ENCODE measurements around the gene FARS2. TPM values are rescaled to one million over a fixed set of nuclear protein-coding genes. Genes with fewer than 3 reads are reported as not detected.

The FARS2 gene
- total and polyA plus RNA-seq, 9 of the 15 experiments (the other 6 are each of a cell fraction or from before 2014, with no cell fraction given) = 16.5 to 62.2 (median 27.0) TPM

GRCh38 chr6:5637714-5638113 is 376.4 kb downstream of the FARS2 start:
- no peak for TF ChIP-seq SLC30A9 (CRISPR knock-in tag; IDR thresholded peaks at IDR 0.05)
- Histone ChIP-seq H3K79me2 (ENCODE audit: control insufficient read depth, insufficient read depth, low read length) (no peaks in the 10 kb centered on the region), H2AFZ (ENCODE audit: low read depth, low read length) (no peak overlapping the region), H3K27me3 (ENCODE audit: control insufficient read depth in 2 of 2, insufficient read depth in 2 of 2, low read length in 2 of 2) (no peaks in the 10 kb centered on the region), H3K9me3 (replicated peaks; ENCODE audit: control insufficient read depth, insufficient read depth, low read depth, low read length) (peaks cover 6% of the 10 kb centered on the region), H3K9ac (ENCODE audit: insufficient read depth in 1 of 2, low read depth in 2 of 2, low read length in 2 of 2) (no peak overlapping the region), H3K27ac (ENCODE audit: extremely low read depth, low read depth, low read length) (no peak overlapping the region), H3K4me1 (replicated peaks in 1 of 2; ENCODE audit: control insufficient read depth in 2 of 2, insufficient read depth in 2 of 2, low read length in 2 of 2) (no peaks in the 10 kb centered on the region), H4K20me1 (replicated peaks; ENCODE audit: control insufficient read depth, insufficient read depth, low read length) (no peaks in the 10 kb centered on the region), H3K36me3 (ENCODE audit: control insufficient read depth, insufficient read depth, low read length) (no peaks in the 10 kb centered on the region), H3K9me1 (ENCODE audit: control insufficient read depth, insufficient read depth, low read length) (no peaks in the 10 kb centered on the region), H3K4me2 (ENCODE audit: insufficient read depth, low read length) (no peak overlapping the region), H3K4me3 (no peak overlapping the region)
- POLR2A ChIA-PET = interaction anchor here (1.2 kb wide), 1 partner anchor 15 kb away, joined by 4 read pairs; no protein-coding TSS in a partner anchor
- FAIRE-seq = no peak
- no peak for ATAC-seq
- 33% methylated on average over 5 of the region's 5 CpGs for WGBS (ENCODE audit: insufficient coverage, low coverage, missing lambda C conversion rate)
- BruUV-seq (replicated peaks) = no TSS peak
- intact Hi-C loops (cut with micrococcal nuclease) = no loop called here
- in situ Hi-C loops (cut with MboI) = no loop called here
- CTCF ChIA-PET (ENCODE audit: low intra/inter-chr PET ratio) = no interaction called here
- no peak for DNase-seq (ENCODE audit: extremely low read depth in 1 of 4, low spot score in 3 of 4)

GRCh38 chr6:5638666-5639065 is 377.4 kb downstream of the FARS2 start:
- ATAC-seq = no peak
- CTCF ChIA-PET (ENCODE audit: low intra/inter-chr PET ratio) = no interaction called here
- TF ChIP-seq NFE2L1 (tag; IDR thresholded peaks at IDR 0.05; ENCODE audit: borderline replicate concordance, low read depth) = no peak
- TF ChIP-seq U2AF2 (optimal IDR thresholded peaks at IDR 0.05; ENCODE audit: low read depth, low read length) = no peak
- no peak for TF ChIP-seq ZNF830 (CRISPR knock-in tag; IDR thresholded peaks at IDR 0.05)
- TF ChIP-seq STAT5B (CRISPR knock-in tag; IDR thresholded peaks at IDR 0.05) = no peak
- no peak for TF ChIP-seq FOS (IDR thresholded peaks at IDR 0.05; ENCODE audit: extremely low read depth, insufficient read length)
- no peak for TF ChIP-seq CBX5 (IDR thresholded peaks at IDR 0.05; ENCODE audit: borderline replicate concordance, low read depth)
- TF ChIP-seq BRD4 (IDR thresholded peaks at IDR 0.05) = no peak
- TF ChIP-seq NR2C2 (CRISPR knock-in tag; IDR thresholded peaks at IDR 0.05) = no peak
- TF ChIP-seq NR2C2 (tag; IDR thresholded peaks at IDR 0.05) = no peak
- TF ChIP-seq PURB (CRISPR knock-in tag; IDR thresholded peaks at IDR 0.05; ENCODE audit: low read depth) = no peak
- TF ChIP-seq POLR2H (tag; IDR thresholded peaks at IDR 0.05; ENCODE audit: low read depth) = no peak
- no peak for TF ChIP-seq ZNF785 (CRISPR knock-in tag; IDR thresholded peaks at IDR 0.05)
- no peak for TF ChIP-seq TFAM (CRISPR knock-in tag; conservative IDR thresholded peaks at IDR 0.05)
- TF ChIP-seq BRF2 (IDR thresholded peaks at IDR 0.05; ENCODE audit: borderline replicate concordance, insufficient read depth, insufficient read length) = no peak
- no peak for TF ChIP-seq SMAD4 (CRISPR knock-in tag; conservative IDR thresholded peaks at IDR 0.05)

More at GRCh38 chr6:5638666-5639065, 377.4 kb downstream of the FARS2 start:
- H3K27me3 ChIP-seq (ENCODE audit: control insufficient read depth in 2 of 2, insufficient read depth in 2 of 2, low read length in 2 of 2) = no peaks in the 10 kb centered on the region
- no peaks in the 10 kb centered on the region for H3K4me1 ChIP-seq (replicated peaks in 1 of 2; ENCODE audit: control insufficient read depth in 2 of 2, insufficient read depth in 2 of 2, low read length in 2 of 2)
- in situ Hi-C loops (cut with MboI) (no loop called here), intact Hi-C loops (cut with micrococcal nuclease) (no loop called here)
- POLR2A ChIA-PET = no interaction called here
- H3K79me2 ChIP-seq (ENCODE audit: control insufficient read depth, insufficient read depth, low read length) = no peaks in the 10 kb centered on the region
- FAIRE-seq (no peak), DNase-seq (ENCODE audit: extremely low read depth in 1 of 4, low spot score in 3 of 4) (no peak)
- H3K9me1 ChIP-seq (ENCODE audit: control insufficient read depth, insufficient read depth, low read length) = no peaks in the 10 kb centered on the region
- H3K4me2 ChIP-seq (ENCODE audit: insufficient read depth, low read length) = no peak overlapping the region
- H2AFZ ChIP-seq (ENCODE audit: low read depth, low read length) = no peak overlapping the region
- no peak overlapping the region for H3K4me3 ChIP-seq
- 83% methylated on average over 8 of the region's 8 CpGs for WGBS (ENCODE audit: insufficient coverage, low coverage, missing lambda C conversion rate)
- no peak overlapping the region for H3K27ac ChIP-seq (ENCODE audit: extremely low read depth, low read depth, low read length)
- H4K20me1 ChIP-seq (replicated peaks; ENCODE audit: control insufficient read depth, insufficient read depth, low read length) = no peaks in the 10 kb centered on the region
- H3K9ac ChIP-seq (ENCODE audit: insufficient read depth in 1 of 2, low read depth in 2 of 2, low read length in 2 of 2) = no peak overlapping the region
- no TSS peak for BruUV-seq (replicated peaks)
- H3K9me3 ChIP-seq (replicated peaks; ENCODE audit: control insufficient read depth, insufficient read depth, low read depth, low read length) = peaks cover 6% of the 10 kb centered on the region
- no peaks in the 10 kb centered on the region for H3K36me3 ChIP-seq (ENCODE audit: control insufficient read depth, insufficient read depth, low read length)
